ACHN (cell line): ENCODE data around the gene SOX3.

ENCODE experiments used
- DNase-seq: peaks from one replicate; pipeline ENCODE4 v3.0.0-alpha.2; 2015
- in situ Hi-C: cut with HindIII; loops from 2 replicates; pipeline ENCODE4 v1.10.0; 2017; ENCODE audit warnings: low sequenced_read_pairs, low pct_ligation_motif_present, low pct_unique_long_range_greater_than_20kb

The SOX3 gene

GRCh38 chrX:140504371-140505324 is at the start of gene SOX3:
Gene SOX3 (minus strand): TSS chrX:140505069. CDS start chrX:140505060, 9 bp downstream.
- no peak for DNase-seq

GRCh38 chrX:140548985-140549384 is 44.1 kb upstream of the SOX3 start:
- no peak for DNase-seq

More at GRCh38 chrX:140504371-140505324, at the start of gene SOX3:
- in situ Hi-C loops = no loop called here

GRCh38 chrX:140526171-140526570 is 21.3 kb upstream of the SOX3 start:
- in situ Hi-C loops = no loop called here
- DNase-seq = no peak

More at GRCh38 chrX:140548985-140549384, 44.1 kb upstream of the SOX3 start:
- in situ Hi-C loops = no loop called here

- no peak for DNase-seq
- in situ Hi-C loops = no loop called here
Observed at GRCh38 chrX:140525448-140525847, 20.6 kb upstream of the SOX3 start.

- DNase-seq = no peak
- in situ Hi-C loops = no loop called here
Observed at GRCh38 chrX:140524556-140524955, 19.7 kb upstream of the SOX3 start.

GRCh38 chrX:140521393-140521792 is 16.5 kb upstream of the SOX3 start:
- in situ Hi-C loops = no loop called here
- no peak for DNase-seq

- in situ Hi-C loops = no loop called here
- DNase-seq = no peak
Observed at GRCh38 chrX:140514554-140514953, 9.7 kb upstream of the SOX3 start.

GRCh38 chrX:140510895-140511295 is 6.0 kb upstream of the SOX3 start:
- in situ Hi-C loops = no loop called here
- DNase-seq = no peak

- in situ Hi-C loops = no loop called here
- no peak for DNase-seq
Observed at GRCh38 chrX:140510306-140510676, 5.4 kb upstream of the SOX3 start.

GRCh38 chrX:140509468-140510305 is 4.8 kb upstream of the SOX3 start:
- no peak for DNase-seq
- in situ Hi-C loops = no loop called here

GRCh38 chrX:140508958-140509357 is 4.1 kb upstream of the SOX3 start:
- no peak for DNase-seq
- in situ Hi-C loops = no loop called here

- no peak for DNase-seq
- in situ Hi-C loops = no loop called here
Observed at GRCh38 chrX:140507982-140508305, 3.1 kb upstream of the SOX3 start.

GRCh38 chrX:140507223-140507981 is 2.5 kb upstream of the SOX3 start:
- in situ Hi-C loops = no loop called here
- DNase-seq = no peak

- no peak for DNase-seq
- in situ Hi-C loops = no loop called here
Observed at GRCh38 chrX:140505421-140506337, 810 bp upstream of the SOX3 start.

GRCh38 chrX:140503714-140504351 is 1.0 kb downstream of the SOX3 start:
- no peak for DNase-seq
- in situ Hi-C loops = no loop called here

- in situ Hi-C loops = no loop called here
- DNase-seq = no peak
Observed at GRCh38 chrX:140503238-140503601, 1.6 kb downstream of the SOX3 start.

- DNase-seq = no peak
- in situ Hi-C loops = no loop called here
Observed at GRCh38 chrX:140502491-140503237, 2.2 kb downstream of the SOX3 start.
